ENCODE data around the gene C10orf53. TPM values are rescaled to one million over a fixed set of nuclear protein-coding genes. Genes with fewer than 3 reads are reported as not detected.

C10orf53 gene
- polyA plus RNA-seq, 1 of the 3 experiments (the other 2 are of a cell fraction) = not detected

DNA sequence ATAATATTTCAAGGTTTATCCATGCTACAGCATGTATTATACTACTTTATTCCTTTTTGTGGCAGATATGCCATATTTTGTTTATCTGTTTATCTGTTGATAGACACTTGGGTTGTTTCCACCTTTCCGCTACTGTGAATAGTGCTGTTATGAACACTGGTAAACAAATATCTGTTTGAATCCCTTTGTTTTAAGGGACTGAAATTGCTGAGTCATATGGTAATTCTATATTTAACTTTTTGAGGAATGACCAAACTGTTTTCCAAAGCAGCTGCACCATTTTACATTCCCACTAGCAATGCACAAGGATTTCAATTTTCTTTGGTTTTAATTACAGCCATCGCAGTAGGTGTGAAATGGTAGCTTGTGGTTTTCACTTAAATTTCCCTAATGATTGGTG, 3.4 kb downstream of the C10orf53 start (continued):
- TF ChIP-seq IRF3 (IDR thresholded peaks at IDR 0.05; ENCODE audit: low read depth, low read length) = no peak
- no peak for TF ChIP-seq TEAD4 (IDR thresholded peaks at IDR 0.05; ENCODE audit: borderline replicate concordance, insufficient read depth)
- no peak for TF ChIP-seq RXRA (IDR thresholded peaks at IDR 0.05; ENCODE audit: borderline replicate concordance, low read depth)

DNA sequence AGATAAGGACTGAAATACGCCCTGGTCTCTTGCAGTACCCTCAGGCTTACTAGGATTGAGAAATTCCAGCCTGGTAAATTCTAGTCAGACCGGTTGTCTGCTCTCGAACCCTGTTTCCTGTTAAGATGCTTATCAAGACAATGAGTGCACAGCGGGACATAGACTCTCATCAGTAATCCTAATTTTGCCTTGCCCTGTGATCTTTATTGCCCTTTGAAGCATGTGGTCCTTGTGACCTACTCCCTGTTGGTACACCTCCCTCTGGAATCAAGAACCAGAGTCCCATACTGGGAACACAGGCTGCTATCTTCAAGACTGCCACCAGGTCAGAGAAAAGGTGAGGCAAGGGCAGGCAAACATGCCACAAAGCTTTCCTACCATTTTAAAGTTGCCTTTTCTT, 7.2 kb downstream of the C10orf53 start:
- ChIA-PET CTCF (no interaction called here), POLR2A (no interaction called here)
- Histone ChIP-seq H3K27ac (ENCODE audit: low read depth in 2 of 2, low read length in 1 of 2) (no peak overlapping the region), H3K79me2 (ENCODE audit: insufficient read depth) (no peaks in the 10 kb centered on the region), H3K4me3 (ENCODE audit: low read depth in 2 of 2, low read length in 1 of 2) (no peak overlapping the region), H3K4me2 (no peak overlapping the region), H3F3A (replicated peaks; ENCODE audit: insufficient read depth) (no peaks in the 10 kb centered on the region), H3K27me3 (ENCODE audit: insufficient read depth) (no peaks in the 10 kb centered on the region), H3K9ac (no peak overlapping the region), H4K20me1 (ENCODE audit: insufficient read depth) (no peaks in the 10 kb centered on the region), H3K9me2 (no peaks in the 10 kb centered on the region), H2AFZ (ENCODE audit: low read depth) (no peak overlapping the region), H3K36me3 (replicated peaks in 1 of 2; ENCODE audit: control insufficient read depth in 1 of 2, insufficient read depth in 2 of 2, low read length in 1 of 2) (no peaks in the 10 kb centered on the region), H3K9me3 (no peaks in the 10 kb centered on the region), H3K4me1 (ENCODE audit: control insufficient read depth in 1 of 2, insufficient read depth in 2 of 2, low read depth in 1 of 2, low read length in 1 of 2) (peaks cover 0 to 12% of the 10 kb centered on the region in 2 experiments; a peak in 1 of 4 replicates)
- TF ChIP-seq, protein P1, sequence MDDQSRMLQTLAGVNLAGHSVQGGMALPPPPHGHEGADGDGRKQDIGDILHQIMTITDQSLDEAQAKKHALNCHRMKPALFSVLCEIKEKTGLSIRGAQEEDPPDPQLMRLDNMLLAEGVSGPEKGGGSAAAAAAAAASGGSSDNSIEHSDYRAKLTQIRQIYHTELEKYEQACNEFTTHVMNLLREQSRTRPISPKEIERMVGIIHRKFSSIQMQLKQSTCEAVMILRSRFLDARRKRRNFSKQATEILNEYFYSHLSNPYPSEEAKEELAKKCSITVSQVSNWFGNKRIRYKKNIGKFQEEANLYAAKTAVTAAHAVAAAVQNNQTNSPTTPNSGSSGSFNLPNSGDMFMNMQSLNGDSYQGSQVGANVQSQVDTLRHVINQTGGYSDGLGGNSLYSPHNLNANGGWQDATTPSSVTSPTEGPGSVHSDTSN (IDR thresholded peaks at IDR 0.05) = no peak
- no peak for TF ChIP-seq FOXM1 (IDR thresholded peaks at IDR 0.05; ENCODE audit: low read depth)
- no peak for TF ChIP-seq SMC3 (IDR thresholded peaks at IDR 0.05; ENCODE audit: low read depth, low read length)
- no peak for TF ChIP-seq JUND (IDR thresholded peaks at IDR 0.05)
- 29% methylated on average over 4 of the region's 4 CpGs for WGBS (ENCODE audit: low lambda C conversion rate)
- no peak for DNase-seq

GRCh38 chr10:49688261-49688846, 8.9 kb downstream of the C10orf53 start:
- no peak overlapping the region for H2AFZ ChIP-seq (ENCODE audit: low read depth)
- no peaks in the 10 kb centered on the region for H3K9me3 ChIP-seq
- ChIA-PET POLR2A (no interaction called here), CTCF (interaction anchor here (1.1 to 1.2 kb wide), 2 partner anchors 19 to 93 kb away, joined by 3 read pairs; no protein-coding TSS in a partner anchor)
- no peaks in the 10 kb centered on the region for H3K36me3 ChIP-seq (replicated peaks in 1 of 2; ENCODE audit: control insufficient read depth in 1 of 2, insufficient read depth in 2 of 2, low read length in 1 of 2)
- DNase-seq = no peak
- no peak overlapping the region for H3K4me2 ChIP-seq
- no peaks in the 10 kb centered on the region for H3K27me3 ChIP-seq (ENCODE audit: insufficient read depth)
- TF ChIP-seq, protein P2, sequence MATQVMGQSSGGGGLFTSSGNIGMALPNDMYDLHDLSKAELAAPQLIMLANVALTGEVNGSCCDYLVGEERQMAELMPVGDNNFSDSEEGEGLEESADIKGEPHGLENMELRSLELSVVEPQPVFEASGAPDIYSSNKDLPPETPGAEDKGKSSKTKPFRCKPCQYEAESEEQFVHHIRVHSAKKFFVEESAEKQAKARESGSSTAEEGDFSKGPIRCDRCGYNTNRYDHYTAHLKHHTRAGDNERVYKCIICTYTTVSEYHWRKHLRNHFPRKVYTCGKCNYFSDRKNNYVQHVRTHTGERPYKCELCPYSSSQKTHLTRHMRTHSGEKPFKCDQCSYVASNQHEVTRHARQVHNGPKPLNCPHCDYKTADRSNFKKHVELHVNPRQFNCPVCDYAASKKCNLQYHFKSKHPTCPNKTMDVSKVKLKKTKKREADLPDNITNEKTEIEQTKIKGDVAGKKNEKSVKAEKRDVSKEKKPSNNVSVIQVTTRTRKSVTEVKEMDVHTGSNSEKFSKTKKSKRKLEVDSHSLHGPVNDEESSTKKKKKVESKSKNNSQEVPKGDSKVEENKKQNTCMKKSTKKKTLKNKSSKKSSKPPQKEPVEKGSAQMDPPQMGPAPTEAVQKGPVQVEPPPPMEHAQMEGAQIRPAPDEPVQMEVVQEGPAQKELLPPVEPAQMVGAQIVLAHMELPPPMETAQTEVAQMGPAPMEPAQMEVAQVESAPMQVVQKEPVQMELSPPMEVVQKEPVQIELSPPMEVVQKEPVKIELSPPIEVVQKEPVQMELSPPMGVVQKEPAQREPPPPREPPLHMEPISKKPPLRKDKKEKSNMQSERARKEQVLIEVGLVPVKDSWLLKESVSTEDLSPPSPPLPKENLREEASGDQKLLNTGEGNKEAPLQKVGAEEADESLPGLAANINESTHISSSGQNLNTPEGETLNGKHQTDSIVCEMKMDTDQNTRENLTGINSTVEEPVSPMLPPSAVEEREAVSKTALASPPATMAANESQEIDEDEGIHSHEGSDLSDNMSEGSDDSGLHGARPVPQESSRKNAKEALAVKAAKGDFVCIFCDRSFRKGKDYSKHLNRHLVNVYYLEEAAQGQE (IDR thresholded peaks at IDR 0.05; ENCODE audit: low read depth, low read length) = no peak
- TF ChIP-seq CHD2 (IDR thresholded peaks at IDR 0.05; ENCODE audit: low read length, partially characterized antibody) (no peak), FOXJ3 (CRISPR knock-in tag; IDR thresholded peaks at IDR 0.05) (no peak), MAX (IDR thresholded peaks at IDR 0.05; ENCODE audit: low read depth) (no peak)
- TF ChIP-seq, protein P3, sequence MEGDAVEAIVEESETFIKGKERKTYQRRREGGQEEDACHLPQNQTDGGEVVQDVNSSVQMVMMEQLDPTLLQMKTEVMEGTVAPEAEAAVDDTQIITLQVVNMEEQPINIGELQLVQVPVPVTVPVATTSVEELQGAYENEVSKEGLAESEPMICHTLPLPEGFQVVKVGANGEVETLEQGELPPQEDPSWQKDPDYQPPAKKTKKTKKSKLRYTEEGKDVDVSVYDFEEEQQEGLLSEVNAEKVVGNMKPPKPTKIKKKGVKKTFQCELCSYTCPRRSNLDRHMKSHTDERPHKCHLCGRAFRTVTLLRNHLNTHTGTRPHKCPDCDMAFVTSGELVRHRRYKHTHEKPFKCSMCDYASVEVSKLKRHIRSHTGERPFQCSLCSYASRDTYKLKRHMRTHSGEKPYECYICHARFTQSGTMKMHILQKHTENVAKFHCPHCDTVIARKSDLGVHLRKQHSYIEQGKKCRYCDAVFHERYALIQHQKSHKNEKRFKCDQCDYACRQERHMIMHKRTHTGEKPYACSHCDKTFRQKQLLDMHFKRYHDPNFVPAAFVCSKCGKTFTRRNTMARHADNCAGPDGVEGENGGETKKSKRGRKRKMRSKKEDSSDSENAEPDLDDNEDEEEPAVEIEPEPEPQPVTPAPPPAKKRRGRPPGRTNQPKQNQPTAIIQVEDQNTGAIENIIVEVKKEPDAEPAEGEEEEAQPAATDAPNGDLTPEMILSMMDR (IDR thresholded peaks at IDR 0.05) = no peak
- no peaks in the 10 kb centered on the region for H3K9me2 ChIP-seq
- H3K4me1 ChIP-seq (ENCODE audit: control insufficient read depth in 1 of 2, insufficient read depth in 2 of 2, low read depth in 1 of 2, low read length in 1 of 2) = peaks cover 0 to 12% of the 10 kb centered on the region in 2 experiments; a peak in 1 of 4 replicates
- H3K4me3 ChIP-seq (ENCODE audit: low read depth in 2 of 2, low read length in 1 of 2) = no peak overlapping the region
- no peaks in the 10 kb centered on the region for H3F3A ChIP-seq (replicated peaks; ENCODE audit: insufficient read depth)
- 53% methylated on average over 8 of the region's 8 CpGs for WGBS (ENCODE audit: low lambda C conversion rate)
- no peak overlapping the region for H3K9ac ChIP-seq
- H4K20me1 ChIP-seq (ENCODE audit: insufficient read depth) = no peaks in the 10 kb centered on the region
- no peaks in the 10 kb centered on the region for H3K79me2 ChIP-seq (ENCODE audit: insufficient read depth)
- H3K27ac ChIP-seq (ENCODE audit: low read depth in 2 of 2, low read length in 1 of 2) = no peak overlapping the region
